ENCODE measurements around the gene ZNF319. TPM values are rescaled to one million over a fixed set of nuclear protein-coding genes. Genes with fewer than 3 reads are reported as not detected.
A peak's percentile ranks its signal among the peaks of the same experiment; 100 is the strongest.

The ZNF319 gene
- total and polyA plus RNA-seq, 2 of the 13 experiments (the other 11 are each of a cell fraction or from before 2014, with no cell fraction given) = 2.4 to 3.6 TPM

DNA sequence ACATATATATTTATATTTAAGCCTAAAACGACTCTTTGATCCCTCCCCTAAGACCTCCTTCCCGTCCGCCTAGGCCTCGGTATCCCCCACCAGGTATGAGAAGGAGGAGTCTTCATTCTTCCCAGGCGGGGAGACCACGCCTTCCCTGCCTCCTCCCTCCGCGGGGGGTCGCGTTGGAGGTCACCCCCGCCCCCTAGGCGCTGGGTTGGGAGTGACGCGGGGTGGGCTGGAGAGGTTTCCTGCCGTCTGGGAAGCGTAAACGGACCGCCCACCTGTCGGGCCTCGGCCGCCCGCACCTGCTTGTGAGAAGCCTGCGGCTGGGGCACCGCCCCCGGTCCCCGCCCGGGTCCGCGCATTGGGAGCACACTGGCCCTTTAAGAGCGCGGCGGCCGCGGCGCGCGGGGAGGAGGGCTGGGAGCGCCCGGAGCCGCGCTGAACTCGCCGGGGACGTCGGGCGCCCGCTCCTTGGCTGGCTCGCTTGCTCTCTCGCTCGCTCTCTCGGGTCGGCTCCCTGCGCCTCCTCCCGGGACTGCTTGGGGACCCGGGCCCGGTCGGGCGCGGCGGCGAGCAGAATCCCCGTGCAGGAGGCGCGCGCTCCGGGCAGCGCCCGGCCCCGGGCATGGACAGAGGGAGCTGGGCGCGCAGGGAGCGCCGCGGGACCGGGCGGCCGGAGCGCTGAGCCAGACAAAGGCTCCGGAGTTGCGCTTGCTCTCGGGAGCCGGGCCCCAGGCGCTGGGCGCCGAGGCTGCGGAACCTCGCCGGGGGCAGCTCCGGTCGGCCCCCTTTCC is 25.1 kb upstream of the ZNF319 start, which contains the start of gene MMP15 (continued):
- TF ChIP-seq PHF20 (CRISPR knock-in tag; IDR thresholded peaks at IDR 0.05) (peak; percentile 59), ZNF747 (CRISPR knock-in tag; IDR thresholded peaks at IDR 0.05; ENCODE audit: borderline replicate concordance) (peak; percentile 41; the same call in 1 of the 2 replicates), ZNF776 (CRISPR knock-in tag; IDR thresholded peaks at IDR 0.05) (peak; percentile 17; the same call in 1 of the 2 replicates), JARID2 (CRISPR knock-in tag; IDR thresholded peaks at IDR 0.05; ENCODE audit: insufficient replicate concordance) (no peak), FOXA1 (IDR thresholded peaks at IDR 0.05) (no peak), FOXA1 (CRISPR knock-in tag; IDR thresholded peaks at IDR 0.05) (0 out of 2 replicates have a peak, but pooled peaks have one; percentile 19), ASH2L (IDR thresholded peaks at IDR 0.05; ENCODE audit: insufficient read length, low read depth, low read length) (peak; percentile 9), RFX3 (CRISPR knock-in tag; IDR thresholded peaks at IDR 0.05) (no peak), MAF1 (CRISPR knock-in tag; IDR thresholded peaks at IDR 0.05; ENCODE audit: borderline replicate concordance) (0 out of 2 replicates have a peak, but pooled peaks have one; percentile 21), ZBTB7B (CRISPR knock-in tag; IDR thresholded peaks at IDR 0.05) (peak; percentile 89), NRL (CRISPR knock-in tag; IDR thresholded peaks at IDR 0.05; ENCODE audit: borderline replicate concordance) (peak; percentile 56; the same call in 1 of the 2 replicates), ZNF777 (CRISPR knock-in tag; IDR thresholded peaks at IDR 0.05) (peak; percentile 87), POGZ (CRISPR knock-in tag; IDR thresholded peaks at IDR 0.05) (peak; percentile 43; the same call in 1 of the 2 replicates), ZNF430 (CRISPR knock-in tag; IDR thresholded peaks at IDR 0.05) (peak; percentile 93; the same call in 1 of the 2 replicates), ATAD3A (CRISPR knock-in tag; IDR thresholded peaks at IDR 0.05) (no peak), TMF1 (CRISPR knock-in tag; IDR thresholded peaks at IDR 0.05; ENCODE audit: low read depth) (peak; percentile 31; the same call in 1 of the 2 replicates), RCOR2 (CRISPR knock-in tag; IDR thresholded peaks at IDR 0.05) (no peak), NFKBIZ (CRISPR knock-in tag; IDR thresholded peaks at IDR 0.05) (0 out of 2 replicates have a peak, but pooled peaks have one; percentile 17)
- TF ChIP-seq, protein P1, sequence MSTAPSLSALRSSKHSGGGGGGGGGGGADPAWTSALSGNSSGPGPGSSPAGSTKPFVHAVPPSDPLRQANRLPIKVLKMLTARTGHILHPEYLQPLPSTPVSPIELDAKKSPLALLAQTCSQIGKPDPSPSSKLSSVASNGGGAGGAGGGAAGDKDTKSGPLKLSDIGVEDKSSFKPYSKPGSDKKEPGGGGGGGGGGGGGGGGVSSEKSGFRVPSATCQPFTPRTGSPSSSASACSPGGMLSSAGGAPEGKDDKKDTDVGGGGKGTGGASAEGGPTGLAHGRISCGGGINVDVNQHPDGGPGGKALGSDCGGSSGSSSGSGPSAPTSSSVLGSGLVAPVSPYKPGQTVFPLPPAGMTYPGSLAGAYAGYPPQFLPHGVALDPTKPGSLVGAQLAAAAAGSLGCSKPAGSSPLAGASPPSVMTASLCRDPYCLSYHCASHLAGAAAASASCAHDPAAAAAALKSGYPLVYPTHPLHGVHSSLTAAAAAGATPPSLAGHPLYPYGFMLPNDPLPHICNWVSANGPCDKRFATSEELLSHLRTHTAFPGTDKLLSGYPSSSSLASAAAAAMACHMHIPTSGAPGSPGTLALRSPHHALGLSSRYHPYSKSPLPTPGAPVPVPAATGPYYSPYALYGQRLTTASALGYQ (CRISPR knock-in tag; IDR thresholded peaks at IDR 0.05) = peak; percentile 29; the same call in 1 of the 2 replicates
- TF ChIP-seq, protein P2, sequence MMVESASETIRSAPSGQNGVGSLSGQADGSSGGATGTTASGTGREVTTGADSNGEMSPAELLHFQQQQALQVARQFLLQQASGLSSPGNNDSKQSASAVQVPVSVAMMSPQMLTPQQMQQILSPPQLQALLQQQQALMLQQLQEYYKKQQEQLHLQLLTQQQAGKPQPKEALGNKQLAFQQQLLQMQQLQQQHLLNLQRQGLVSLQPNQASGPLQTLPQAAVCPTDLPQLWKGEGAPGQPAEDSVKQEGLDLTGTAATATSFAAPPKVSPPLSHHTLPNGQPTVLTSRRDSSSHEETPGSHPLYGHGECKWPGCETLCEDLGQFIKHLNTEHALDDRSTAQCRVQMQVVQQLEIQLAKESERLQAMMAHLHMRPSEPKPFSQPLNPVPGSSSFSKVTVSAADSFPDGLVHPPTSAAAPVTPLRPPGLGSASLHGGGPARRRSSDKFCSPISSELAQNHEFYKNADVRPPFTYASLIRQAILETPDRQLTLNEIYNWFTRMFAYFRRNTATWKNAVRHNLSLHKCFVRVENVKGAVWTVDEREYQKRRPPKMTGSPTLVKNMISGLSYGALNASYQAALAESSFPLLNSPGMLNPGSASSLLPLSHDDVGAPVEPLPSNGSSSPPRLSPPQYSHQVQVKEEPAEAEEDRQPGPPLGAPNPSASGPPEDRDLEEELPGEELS (CRISPR knock-in tag; IDR thresholded peaks at IDR 0.05) = peak; percentile 64; the same call in 1 of the 2 replicates
- TF ChIP-seq, protein P3, sequence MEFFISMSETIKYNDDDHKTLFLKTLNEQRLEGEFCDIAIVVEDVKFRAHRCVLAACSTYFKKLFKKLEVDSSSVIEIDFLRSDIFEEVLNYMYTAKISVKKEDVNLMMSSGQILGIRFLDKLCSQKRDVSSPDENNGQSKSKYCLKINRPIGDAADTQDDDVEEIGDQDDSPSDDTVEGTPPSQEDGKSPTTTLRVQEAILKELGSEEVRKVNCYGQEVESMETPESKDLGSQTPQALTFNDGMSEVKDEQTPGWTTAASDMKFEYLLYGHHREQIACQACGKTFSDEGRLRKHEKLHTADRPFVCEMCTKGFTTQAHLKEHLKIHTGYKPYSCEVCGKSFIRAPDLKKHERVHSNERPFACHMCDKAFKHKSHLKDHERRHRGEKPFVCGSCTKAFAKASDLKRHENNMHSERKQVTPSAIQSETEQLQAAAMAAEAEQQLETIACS (CRISPR knock-in tag; IDR thresholded peaks at IDR 0.05) = peak; percentile 82
- TF ChIP-seq, protein P4, sequence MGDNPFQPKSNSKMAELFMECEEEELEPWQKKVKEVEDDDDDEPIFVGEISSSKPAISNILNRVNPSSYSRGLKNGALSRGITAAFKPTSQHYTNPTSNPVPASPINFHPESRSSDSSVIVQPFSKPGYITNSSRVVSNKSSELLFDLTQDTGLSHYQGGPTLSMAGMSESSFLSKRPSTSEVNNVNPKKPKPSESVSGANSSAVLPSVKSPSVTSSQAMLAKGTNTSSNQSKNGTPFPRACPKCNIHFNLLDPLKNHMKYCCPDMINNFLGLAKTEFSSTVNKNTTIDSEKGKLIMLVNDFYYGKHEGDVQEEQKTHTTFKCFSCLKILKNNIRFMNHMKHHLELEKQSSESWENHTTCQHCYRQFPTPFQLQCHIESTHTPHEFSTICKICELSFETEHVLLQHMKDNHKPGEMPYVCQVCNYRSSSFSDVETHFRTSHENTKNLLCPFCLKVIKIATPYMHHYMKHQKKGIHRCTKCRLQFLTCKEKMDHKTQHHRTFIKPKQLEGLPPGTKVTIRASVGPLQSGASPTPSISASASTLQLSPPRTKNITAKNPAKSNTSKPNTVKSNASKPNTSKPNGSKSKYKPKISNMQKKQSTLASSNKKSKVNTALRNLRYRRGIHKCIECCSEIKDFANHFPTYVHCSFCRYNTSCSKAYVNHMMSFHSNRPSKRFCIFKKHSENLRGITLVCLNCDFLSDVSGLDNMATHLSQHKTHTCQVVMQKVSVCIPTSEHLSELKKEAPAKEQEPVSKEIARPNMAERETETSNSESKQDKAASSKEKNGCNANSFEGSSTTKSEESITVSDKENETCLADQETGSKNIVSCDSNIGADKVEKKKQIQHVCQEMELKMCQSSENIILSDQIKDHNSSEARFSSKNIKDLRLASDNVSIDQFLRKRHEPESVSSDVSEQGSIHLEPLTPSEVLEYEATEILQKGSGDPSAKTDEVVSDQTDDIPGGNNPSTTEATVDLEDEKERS (CRISPR knock-in tag; IDR thresholded peaks at IDR 0.05) = 0 out of 2 replicates have a peak, but pooled peaks have one; percentile 13
